ENCODE results near the gene PAK3. TPM values are rescaled to one million over a fixed set of nuclear protein-coding genes. Genes with fewer than 3 reads are reported as not detected.

Gene PAK3
- total and polyA plus RNA-seq, 2 of the 4 experiments (the other 2 are of a cell fraction) = 0.22 to 0.36 TPM

DNA sequence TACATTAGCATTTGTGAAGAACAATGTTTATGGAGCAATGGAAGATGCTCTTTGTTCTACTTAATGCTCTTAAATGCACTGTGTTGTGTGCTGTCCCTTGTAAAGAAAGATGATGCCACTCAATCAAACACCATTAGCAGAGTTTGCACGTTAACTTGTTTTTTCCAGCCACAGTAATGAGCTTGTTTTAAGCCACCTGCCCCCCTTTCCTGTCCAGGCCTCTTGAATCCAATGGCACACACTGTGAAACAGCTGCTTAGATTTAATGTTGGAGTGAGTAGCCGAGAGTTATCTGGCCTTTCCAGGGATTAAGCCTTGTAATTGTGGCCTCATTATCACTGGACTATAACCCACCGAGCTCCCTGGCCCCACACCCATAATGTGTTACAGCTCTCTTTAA lies 86.0 kb downstream of the PAK3 start:
- H4K20me1 ChIP-seq (ENCODE audit: insufficient read depth, low read length) = no peaks in the 10 kb centered on the region
- H3K56ac ChIP-seq (ENCODE audit: extremely low read depth, insufficient read depth, low read length) = no peak overlapping the region
- no peak overlapping the region for H3K4me3 ChIP-seq (ENCODE audit: insufficient read depth, low read depth, low read length)
- DNase-seq (no peak), ATAC-seq (ENCODE audit: low read depth) (no peak)
- TF ChIP-seq MAFK (IDR thresholded peaks at IDR 0.05; ENCODE audit: low read depth, low read length) (no peak), ELK1 (IDR thresholded peaks at IDR 0.05; ENCODE audit: borderline replicate concordance, low read depth, low read length) (no peak), SMC3 (IDR thresholded peaks at IDR 0.05; ENCODE audit: low read depth, low read length) (no peak), FOS (IDR thresholded peaks at IDR 0.05; ENCODE audit: low read depth, low read length) (no peak), USF2 (IDR thresholded peaks at IDR 0.05; ENCODE audit: low read depth, low read length) (no peak)
- TF ChIP-seq, protein P1, sequence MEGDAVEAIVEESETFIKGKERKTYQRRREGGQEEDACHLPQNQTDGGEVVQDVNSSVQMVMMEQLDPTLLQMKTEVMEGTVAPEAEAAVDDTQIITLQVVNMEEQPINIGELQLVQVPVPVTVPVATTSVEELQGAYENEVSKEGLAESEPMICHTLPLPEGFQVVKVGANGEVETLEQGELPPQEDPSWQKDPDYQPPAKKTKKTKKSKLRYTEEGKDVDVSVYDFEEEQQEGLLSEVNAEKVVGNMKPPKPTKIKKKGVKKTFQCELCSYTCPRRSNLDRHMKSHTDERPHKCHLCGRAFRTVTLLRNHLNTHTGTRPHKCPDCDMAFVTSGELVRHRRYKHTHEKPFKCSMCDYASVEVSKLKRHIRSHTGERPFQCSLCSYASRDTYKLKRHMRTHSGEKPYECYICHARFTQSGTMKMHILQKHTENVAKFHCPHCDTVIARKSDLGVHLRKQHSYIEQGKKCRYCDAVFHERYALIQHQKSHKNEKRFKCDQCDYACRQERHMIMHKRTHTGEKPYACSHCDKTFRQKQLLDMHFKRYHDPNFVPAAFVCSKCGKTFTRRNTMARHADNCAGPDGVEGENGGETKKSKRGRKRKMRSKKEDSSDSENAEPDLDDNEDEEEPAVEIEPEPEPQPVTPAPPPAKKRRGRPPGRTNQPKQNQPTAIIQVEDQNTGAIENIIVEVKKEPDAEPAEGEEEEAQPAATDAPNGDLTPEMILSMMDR (conservative IDR thresholded peaks at IDR 0.05; ENCODE audit: low read depth, low read length) = no peak
- H3K23ac ChIP-seq (ENCODE audit: low read depth, low read length) = no peak overlapping the region
- no peak overlapping the region for H3K14ac ChIP-seq (replicated peaks; ENCODE audit: low read depth, low read length)
- no peaks in the 10 kb centered on the region for H3K9me3 ChIP-seq (ENCODE audit: control insufficient read depth, insufficient read depth, low read length)
- CTCF ChIA-PET = no interaction called here
- no peak overlapping the region for H2AK5ac ChIP-seq (ENCODE audit: low read depth, low read length)
- H2AFZ ChIP-seq (replicated peaks; ENCODE audit: low read length, poor library complexity) = no peak overlapping the region
- H2AK9ac ChIP-seq (replicated peaks; ENCODE audit: low read depth, low read length, poor library complexity) = no peak overlapping the region
- in situ Hi-C loops (cut with MboI; ENCODE audit: low sequenced_read_pairs) = no loop called here
- BruUV-seq (replicated peaks) = no TSS peak
- H3K4ac ChIP-seq (ENCODE audit: low read depth, low read length) = no peak overlapping the region
- dilution Hi-C loops (cut with HindIII; ENCODE audit: low sequenced_read_pairs, unreplicated experiment) = no loop called here
- H4K91ac ChIP-seq (ENCODE audit: insufficient read depth, low read depth, low read length) = no peak overlapping the region
- H3K27me3 ChIP-seq (ENCODE audit: control insufficient read depth, insufficient read depth, low read length) = no peaks in the 10 kb centered on the region; the same call in 1 of the 2 replicates
- no peak overlapping the region for H4K5ac ChIP-seq (ENCODE audit: low read depth, low read length)
- no peaks in the 10 kb centered on the region for H3K36me3 ChIP-seq (ENCODE audit: control insufficient read depth, insufficient read depth, low read length)
- intact Hi-C loops (cut with micrococcal nuclease) = no loop called here
- no peak overlapping the region for H3K4me2 ChIP-seq (ENCODE audit: low read depth, low read length)
- no peak overlapping the region for H2BK15ac ChIP-seq (ENCODE audit: low read depth, low read length)
- H3K18ac ChIP-seq (ENCODE audit: low read depth, low read length) = no peak overlapping the region
- H3K79me1 ChIP-seq (ENCODE audit: low read depth in 1 of 2, low read length in 2 of 2) = no peaks in the 10 kb centered on the region
- no peak overlapping the region for H4K8ac ChIP-seq (ENCODE audit: low read depth in 2 of 2, low read length in 2 of 2)
- no peak overlapping the region for H2BK20ac ChIP-seq (ENCODE audit: low read depth, low read length)
- no peak overlapping the region for H2BK5ac ChIP-seq (ENCODE audit: low read depth, low read length, poor library complexity, severe bottlenecking)
- H3K9ac ChIP-seq (ENCODE audit: low read depth, low read length) = no peak overlapping the region
- H2BK120ac ChIP-seq (ENCODE audit: low read depth, low read length) = no peak overlapping the region
- POLR2A ChIA-PET (ENCODE audit: unreplicated experiment) = no interaction called here
- no CpG with 5 or more reads among the region's 3 CpGs for WGBS, 2 experiments (ENCODE audit: extremely low coverage in 2 of 2, insufficient read length in 1 of 2)
- no peaks in the 10 kb centered on the region for H3K9me1 ChIP-seq (ENCODE audit: insufficient read depth, low read length)
- no peaks in the 10 kb centered on the region for H3K4me1 ChIP-seq (ENCODE audit: control insufficient read depth, insufficient read depth, low read length)
- no peak overlapping the region for H3K27ac ChIP-seq (ENCODE audit: insufficient read depth, low read length)
